Thyroid gland (tissue), 4 donors: ENCODE measurements around the gene GBE1. TPM values are rescaled to one million over a fixed set of nuclear protein-coding genes. Genes with fewer than 3 reads are reported as not detected.

Experiments
- DNase-seq, 2 donors: peaks; one replicate each; pipeline ENCODE4 v3.0.0-alpha.2; 2019
- H3K27ac ChIP-seq, 3 donors: fragments of 200-600 bp; sonication (generic); 1 replicate in 2 of 3; 2 replicates in 1 of 3; pipeline ENCODE4 v1.5.1; 2016 to 2019; ENCODE audit warnings: mild to moderate bottlenecking in 1 of 3, moderate library complexity in 1 of 3
- H3K27me3 ChIP-seq: fragments of 200-600 bp; sonication (generic); one replicate; pipeline ENCODE4 v1.5.1; 2019
- H3K36me3 ChIP-seq, 2 donors: fragments of 200-600 bp; sonication (generic); one replicate each; pipeline ENCODE4 v1.5.1; 2016 to 2019
- H3K4me1 ChIP-seq, 2 donors: fragments of 200-600 bp; sonication (generic); one replicate each; pipeline ENCODE4 v1.5.1; 2017 to 2019
- H3K4me3 ChIP-seq, 3 donors: fragments of 200-600 bp; sonication (generic); replicated peaks in 1 of 3; 1 replicate in 2 of 3; 2 replicates in 1 of 3; pipeline ENCODE4 v1.5.1; 2016; ENCODE audit warnings: mild to moderate bottlenecking in 1 of 3
- H3K9me3 ChIP-seq: fragments of 200-600 bp; sonication (generic); one replicate; pipeline ENCODE4 v1.5.1; 2017
- POLR2A ChIP-seq, 2 donors: fragments of 450-650 bp; IDR thresholded peaks; one replicate each; pipeline ENCODE4 v1.6.1; 2017; ENCODE audit warnings: antibody characterized with exemption in 2 of 2, mild to moderate bottlenecking in 2 of 2, moderate library complexity in 1 of 2
- WGBS, 2 donors: methylation state at CpG; one replicate each; pipeline ENCODE4 v1.1.5; 2017; 5-methylcytosine and 5-hydroxymethylcytosine counted together
- intact Hi-C: fragments of 100-400 bp; cut with DNase I; formaldehyde crosslinking; loops from one replicate; pipeline ENCODE4 v1.15.1; 2023
- total RNA-seq, 4 donors: library from RNA; depleted of rRNA; stranded (reverse); fragments of >200 nt; gene quantifications; one replicate each; pipeline ENCODE4 v1.2.3, GENCODE V29; 2016
- TF ChIP-seq, protein P1 (sequence below), 6 experiments: fragments of 200-600 bp in 3 of 6; fragments of 450-650 bp in 3 of 6; sonication (generic) in 3 of 6; IDR thresholded peaks; one replicate each; pipeline ENCODE4 v1.5.1; 2016 to 2019; ENCODE audit warnings: antibody characterized with exemption in 6 of 6, mild to moderate bottlenecking in 2 of 6, inconsistent platforms in 1 of 6, moderate library complexity in 1 of 6

The GBE1 gene
- total RNA-seq, 4 donors from 2014 or later: 33.4 to 58.4 (median 40.8) TPM

DNA sequence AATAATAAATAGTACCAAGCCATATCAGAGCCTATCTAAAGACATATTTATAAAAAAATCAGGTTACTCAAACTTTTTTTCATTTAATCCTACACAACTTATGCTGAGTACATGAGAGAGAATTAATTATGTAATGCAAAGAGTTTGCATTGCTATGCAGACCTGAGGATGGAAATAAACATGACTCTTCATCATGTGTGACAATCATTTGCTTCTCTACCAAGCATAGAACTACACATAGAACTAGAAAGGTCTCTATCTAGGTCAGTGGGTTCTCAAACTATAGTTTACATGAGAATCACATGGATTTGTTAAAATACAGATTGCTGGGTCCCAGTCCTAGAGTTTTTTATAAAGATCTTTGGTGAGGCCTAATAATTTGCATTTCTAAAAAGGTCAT, 86.8 kb downstream of the GBE1 start:
- intact Hi-C loops: no loop called here
- Histone ChIP-seq H3K27ac (no peak overlapping the region), H3K4me3 (no peak overlapping the region), H3K36me3 (no peaks in the 10 kb centered on the region), H3K27me3 (no peaks in the 10 kb centered on the region), H3K9me3 (no peaks in the 10 kb centered on the region), H3K4me1 (no peaks in the 10 kb centered on the region)
- TF ChIP-seq, protein P1, sequence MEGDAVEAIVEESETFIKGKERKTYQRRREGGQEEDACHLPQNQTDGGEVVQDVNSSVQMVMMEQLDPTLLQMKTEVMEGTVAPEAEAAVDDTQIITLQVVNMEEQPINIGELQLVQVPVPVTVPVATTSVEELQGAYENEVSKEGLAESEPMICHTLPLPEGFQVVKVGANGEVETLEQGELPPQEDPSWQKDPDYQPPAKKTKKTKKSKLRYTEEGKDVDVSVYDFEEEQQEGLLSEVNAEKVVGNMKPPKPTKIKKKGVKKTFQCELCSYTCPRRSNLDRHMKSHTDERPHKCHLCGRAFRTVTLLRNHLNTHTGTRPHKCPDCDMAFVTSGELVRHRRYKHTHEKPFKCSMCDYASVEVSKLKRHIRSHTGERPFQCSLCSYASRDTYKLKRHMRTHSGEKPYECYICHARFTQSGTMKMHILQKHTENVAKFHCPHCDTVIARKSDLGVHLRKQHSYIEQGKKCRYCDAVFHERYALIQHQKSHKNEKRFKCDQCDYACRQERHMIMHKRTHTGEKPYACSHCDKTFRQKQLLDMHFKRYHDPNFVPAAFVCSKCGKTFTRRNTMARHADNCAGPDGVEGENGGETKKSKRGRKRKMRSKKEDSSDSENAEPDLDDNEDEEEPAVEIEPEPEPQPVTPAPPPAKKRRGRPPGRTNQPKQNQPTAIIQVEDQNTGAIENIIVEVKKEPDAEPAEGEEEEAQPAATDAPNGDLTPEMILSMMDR (IDR thresholded peaks at IDR 0.05): no peak
- no peak for TF ChIP-seq POLR2A (IDR thresholded peaks at IDR 0.05)
- no peak for DNase-seq

DNA sequence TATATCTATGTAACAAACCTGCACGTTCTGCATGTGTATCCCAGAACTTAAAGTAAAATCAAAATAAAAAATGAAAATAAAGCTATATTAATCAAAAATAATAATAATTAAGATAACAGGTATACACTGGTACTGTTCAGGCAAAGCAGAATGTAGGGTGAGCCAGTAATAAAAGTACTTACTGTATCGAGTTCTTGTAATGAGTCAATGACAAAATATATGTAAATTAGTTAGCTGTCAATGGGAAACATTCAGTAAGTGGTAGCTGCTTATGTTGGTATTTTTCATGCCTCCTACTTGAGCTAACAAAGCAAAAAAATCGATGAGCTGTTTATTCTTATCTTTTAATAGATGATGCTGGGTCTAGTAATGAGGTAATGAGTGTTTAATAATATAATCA, 93.2 kb downstream of the GBE1 start:
- Histone ChIP-seq H3K36me3 (no peaks in the 10 kb centered on the region), H3K9me3 (no peaks in the 10 kb centered on the region), H3K4me3 (no peak overlapping the region), H3K27ac (no peak overlapping the region), H3K4me1 (no peaks in the 10 kb centered on the region), H3K27me3 (no peaks in the 10 kb centered on the region)
- intact Hi-C loops: loop anchor here (10.0 kb wide), 1 partner anchor 467 kb away; no protein-coding TSS in a partner anchor
- no peak for DNase-seq
- TF ChIP-seq POLR2A (IDR thresholded peaks at IDR 0.05): no peak
- TF ChIP-seq, protein P1 (IDR thresholded peaks at IDR 0.05): no peak
- 91 to 95% methylated on average over 3 of the region's 3 CpGs for WGBS, 2 donors

DNA sequence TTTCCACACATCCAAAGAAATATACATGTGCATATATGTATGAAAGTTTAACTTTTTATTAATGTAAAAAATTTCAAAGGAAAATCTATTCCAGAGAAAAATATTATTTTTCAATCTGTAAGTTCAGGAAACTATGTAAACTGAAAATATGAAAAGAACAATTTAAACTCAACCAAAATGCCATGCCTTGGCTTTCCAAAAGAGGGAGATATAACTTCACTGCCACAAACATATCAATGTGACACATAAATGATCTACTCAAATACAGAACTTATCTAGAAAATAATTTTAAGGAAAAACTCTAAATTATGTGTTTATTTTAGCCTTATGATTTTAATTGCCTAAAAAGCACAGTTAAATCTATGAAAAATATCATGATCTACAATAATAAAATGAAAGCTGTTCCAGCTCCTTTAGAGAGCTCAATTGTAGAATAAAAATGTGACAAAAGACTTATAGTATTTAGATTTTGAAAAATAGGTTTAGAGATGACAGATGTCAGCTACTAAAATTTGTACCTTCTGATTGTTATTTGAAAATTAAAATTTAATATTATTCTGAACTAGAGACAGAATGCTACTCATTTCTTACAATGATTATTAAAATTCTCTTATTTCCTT, 94.8 kb downstream of the GBE1 start:
- DNase-seq: no peak
- H3K4me3 ChIP-seq: no peak overlapping the region
- no peak for TF ChIP-seq POLR2A (IDR thresholded peaks at IDR 0.05)
- TF ChIP-seq, protein P1 (IDR thresholded peaks at IDR 0.05): peak; percentile 39 to 88 (median 59)
- intact Hi-C loops: loop anchor here (10.0 kb wide), 1 partner anchor 468 kb away; no protein-coding TSS in a partner anchor
- H3K4me1 ChIP-seq: no peaks in the 10 kb centered on the region
- no peaks in the 10 kb centered on the region for H3K36me3 ChIP-seq
- no peak overlapping the region for H3K27ac ChIP-seq
- H3K27me3 ChIP-seq: no peaks in the 10 kb centered on the region
- no peaks in the 10 kb centered on the region for H3K9me3 ChIP-seq

DNA sequence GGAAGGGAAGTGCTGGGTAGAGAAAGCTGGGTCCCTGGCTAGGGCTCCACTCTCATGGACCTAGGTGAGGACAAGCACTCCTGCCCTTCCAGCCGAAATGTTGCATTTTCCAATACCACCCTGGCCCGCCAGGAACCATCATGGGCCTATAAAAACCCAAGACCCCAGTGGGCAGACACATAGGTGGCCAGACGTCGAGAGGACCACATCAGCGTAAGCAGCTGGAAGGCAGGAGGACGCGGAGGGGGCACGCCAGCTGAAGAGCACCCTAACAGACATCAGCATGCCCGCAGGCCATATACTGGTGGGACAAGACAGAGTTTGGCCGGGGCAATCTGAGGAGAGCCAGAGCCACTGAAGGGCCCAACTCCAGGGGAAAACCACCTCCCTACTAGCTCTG, 98.3 kb downstream of the GBE1 start:
- no peaks in the 10 kb centered on the region for H3K9me3 ChIP-seq
- WGBS, 2 donors: 94 to 98% methylated on average over 10 of the region's 10 CpGs
- H3K36me3 ChIP-seq: no peaks in the 10 kb centered on the region
- H3K4me3 ChIP-seq: no peak overlapping the region
- no peak overlapping the region for H3K27ac ChIP-seq
- DNase-seq: no peak
- no peak for TF ChIP-seq POLR2A (IDR thresholded peaks at IDR 0.05)
- TF ChIP-seq, protein P1 (IDR thresholded peaks at IDR 0.05): no peak
- intact Hi-C loops: loop anchor here (10.0 kb wide), 1 partner anchor 472 kb away; no protein-coding TSS in a partner anchor
- H3K27me3 ChIP-seq: no peaks in the 10 kb centered on the region
- H3K4me1 ChIP-seq: peaks cover 0 to 5% of the 10 kb centered on the region in 2 donors

DNA sequence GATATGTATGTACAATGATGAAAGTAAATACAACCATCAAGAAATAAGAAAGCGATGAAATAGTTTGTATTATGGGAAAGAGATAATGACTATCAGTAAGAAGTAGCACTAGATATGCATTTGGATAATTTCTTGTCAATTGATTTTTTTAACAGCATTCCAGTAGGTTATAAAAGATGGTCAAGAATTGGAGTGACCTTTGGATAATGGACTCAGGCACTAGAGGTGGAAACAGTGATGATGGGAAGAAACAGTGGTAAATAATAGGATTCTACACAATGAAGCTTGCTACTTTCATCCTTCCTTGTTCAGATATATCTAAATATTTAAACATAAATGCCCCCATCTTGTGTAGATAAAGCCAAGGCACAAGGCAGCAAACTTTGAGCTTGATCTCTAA, 101.4 kb downstream of the GBE1 start:
- Histone ChIP-seq H3K27me3 (no peaks in the 10 kb centered on the region), H3K4me3 (no peak overlapping the region), H3K9me3 (no peaks in the 10 kb centered on the region), H3K27ac (no peak overlapping the region), H3K36me3 (no peaks in the 10 kb centered on the region), H3K4me1 (peaks cover 0 to 9% of the 10 kb centered on the region in 2 donors)
- 96 to 99% methylated on average over 1 of the region's 1 CpG for WGBS, 2 donors
- no peak for TF ChIP-seq POLR2A (IDR thresholded peaks at IDR 0.05)
- TF ChIP-seq, protein P1 (IDR thresholded peaks at IDR 0.05): no peak
- intact Hi-C loops: loop anchor here (10.0 kb wide), 1 partner anchor 475 kb away; no protein-coding TSS in a partner anchor
- no peak for DNase-seq
